HepG2 (cell line): ENCODE measurements around the gene MARS1. TPM values are rescaled to one million over a fixed set of nuclear protein-coding genes. Genes with fewer than 3 reads are reported as not detected.

Experiments used
- AHDC1 ChIP-seq: sonication (generic); formaldehyde crosslinking; IDR thresholded peaks from 2 replicates; pipeline ENCODE4 v1.5.1; 2020; ENCODE audit warnings: mild to moderate bottlenecking, missing genetic modification reagents, borderline replicate concordance
- ARID5B ChIP-seq: IDR thresholded peaks from 2 replicates; pipeline ENCODE4 v1.4.0; 2020; ENCODE audit warnings: mild to moderate bottlenecking, missing genetic modification reagents
- ARNT2 ChIP-seq: sonication (generic); formaldehyde crosslinking; IDR thresholded peaks from 2 replicates; pipeline ENCODE4 v1.8.0; 2022; ENCODE audit warnings: mild to moderate bottlenecking, low read depth, missing genetic modification reagents, moderate library complexity
- BORCS8-MEF2B ChIP-seq: sonication (generic); formaldehyde crosslinking; IDR thresholded peaks from 2 replicates; pipeline ENCODE4 v1.8.0; 2022; ENCODE audit warnings: mild to moderate bottlenecking, missing genetic modification reagents
- CENPBD1 ChIP-seq: sonication (generic); formaldehyde crosslinking; IDR thresholded peaks from 2 replicates; pipeline ENCODE4 v1.8.0; 2022; ENCODE audit warnings: missing genetic modification reagents, low read depth, mild to moderate bottlenecking, borderline replicate concordance
- DRAP1 ChIP-seq: IDR thresholded peaks from 2 replicates; pipeline ENCODE4 v1.6.1; 2016; ENCODE audit warnings: missing genetic modification reagents, missing compliant biosample characterization
- ETV6 ChIP-seq: sonication (generic); formaldehyde crosslinking; conservative IDR thresholded peaks from 2 replicates; pipeline ENCODE4 v1.4.0; 2020; ENCODE audit warnings: missing genetic modification reagents
- HOXA3 ChIP-seq: sonication (generic); formaldehyde crosslinking; IDR thresholded peaks from 2 replicates; pipeline ENCODE4 v1.5.0; 2020; ENCODE audit warnings: missing genetic modification reagents
- ISX ChIP-seq: sonication (generic); formaldehyde crosslinking; conservative IDR thresholded peaks from 2 replicates; pipeline ENCODE4 v1.5.0; 2020; ENCODE audit warnings: missing genetic modification reagents
- KLF6 ChIP-seq: IDR thresholded peaks from 2 replicates; pipeline ENCODE4 v1.8.0; 2016; ENCODE audit warnings: missing biosample characterization, missing genetic modification reagents
- MAX ChIP-seq: IDR thresholded peaks from 2 replicates; pipeline ENCODE4 v1.6.1; 2012; ENCODE audit warnings: inconsistent platforms
- MTA1 ChIP-seq: sonication (generic); formaldehyde crosslinking; IDR thresholded peaks from 2 replicates; pipeline ENCODE4 v1.4.0; 2020; ENCODE audit warnings: missing genetic modification reagents, mild to moderate bottlenecking, borderline replicate concordance
- PTBP1 ChIP-seq: fragments of 200-400 bp; formaldehyde crosslinking; IDR thresholded peaks from 2 replicates; pipeline ENCODE4 v1.6.1; 2018; ENCODE audit warnings: low read length, low read depth; ENCODE audit not compliant: poor library complexity, severe bottlenecking
- ZBTB25 ChIP-seq: IDR thresholded peaks from 2 replicates; pipeline ENCODE4 v1.6.1; 2018; ENCODE audit warnings: missing genetic modification reagents
- ZNF564 ChIP-seq: sonication (generic); formaldehyde crosslinking; IDR thresholded peaks from 2 replicates; pipeline ENCODE4 v1.8.1; 2023; ENCODE audit warnings: mild to moderate bottlenecking, missing genetic modification reagents
- ZNF883 ChIP-seq: sonication (generic); formaldehyde crosslinking; IDR thresholded peaks from 2 replicates; pipeline ENCODE4 v1.5.1; 2020; ENCODE audit warnings: mild to moderate bottlenecking, missing genetic modification reagents; ENCODE audit errors: not compliant biosample characterization
- polyA plus RNA-seq, 8 experiments: library from polyadenylated mRNA; depleted of rRNA in 3 of 8; stranded (reverse) in 7 of 8; unstranded in 1 of 8; fragments of >200 nt; fragmentation: Illumina TruSeq in 4 of 8; extraction: Trizol in 4 of 8; gene quantifications; 2 replicates each; pipeline versions ENCODE4 v1.2.1 to v1.2.3, GENCODE V29; 2011 to 2016; ENCODE audit warnings: low read depth in 4 of 8, missing spikeins in 1 of 8, mixed read lengths in 1 of 8; ENCODE audit not compliant: insufficient read depth in 1 of 8
- total RNA-seq, 5 experiments: library from RNA; depleted of rRNA; stranded (reverse); fragments of >200 nt; fragmentation: Illumina TruSeq; extraction: Trizol; gene quantifications; 2 replicates each; pipeline ENCODE4 v1.2.3, GENCODE V29; 2016; ENCODE audit warnings: low read depth in 1 of 5

MARS1 gene
- total and polyA plus RNA-seq, 2 of the 13 experiments (the other 11 are each of a cell fraction or from before 2014, with no cell fraction given) = 115 to 181 TPM

GRCh38 chr12:57522011-57522886, 34.4 kb downstream of the MARS1 start, which contains the start of gene MBD6 (continued):
- TF ChIP-seq ZBTB25 (CRISPR knock-in tag) (peak; percentile 100), ARNT2 (peak; percentile 62; the same call in 1 of the 2 replicates), BORCS8-MEF2B (CRISPR knock-in tag) (no peak), ZNF564 (CRISPR knock-in tag) (no peak), PTBP1 (no peak), MTA1 (CRISPR knock-in tag) (peak; percentile 81; the same call in 1 of the 2 replicates), ZNF883 (CRISPR knock-in tag) (no peak), ARID5B (CRISPR knock-in tag) (peak; percentile 60), DRAP1 (CRISPR knock-in tag) (0 out of 2 replicates have a peak, but pooled peaks have one; percentile 26), ETV6 (CRISPR knock-in tag) (no peak), AHDC1 (CRISPR knock-in tag) (no peak), MAX (peak; percentile 77), CENPBD1 (CRISPR knock-in tag) (no peak), KLF6 (CRISPR knock-in tag) (peak; percentile 41; the same call in 1 of the 2 replicates), ISX (CRISPR knock-in tag) (no peak), HOXA3 (CRISPR knock-in tag) (peak; percentile 64; the same call in 1 of the 2 replicates)
